ENCODE results near the gene NOS3. TPM values are rescaled to one million over a fixed set of nuclear protein-coding genes. Genes with fewer than 3 reads are reported as not detected.

The NOS3 gene
- total and polyA plus RNA-seq, 4 experiments from 2014 or later, result 4.0 to 14.9 (median 5.6) TPM

GRCh38 chr7:150962290-150962552 is 28.6 kb upstream of the NOS3 start:
- Histone ChIP-seq H3K27me3 (ENCODE audit: insufficient read depth, low read length) (no peaks in the 10 kb centered on the region), H3K4me1 (ENCODE audit: insufficient read depth, low read length) (peaks cover 21% of the 10 kb centered on the region), H3K36me3 (ENCODE audit: insufficient read depth, low read length) (no peaks in the 10 kb centered on the region), H3K4me3 (ENCODE audit: low read length in 2 of 2) (no peak overlapping the region), H3K9me3 (ENCODE audit: control insufficient read depth in 1 of 2, low read length in 2 of 2) (no peaks in the 10 kb centered on the region), H3K27ac (ENCODE audit: low read depth, low read length) (no peak overlapping the region)
- H3K27ac Mint-ChIP-seq, result no peak overlapping the region
- intact Hi-C loops (cut with micrococcal nuclease), result no loop called here
- H3K4me3 Mint-ChIP-seq, result no peak overlapping the region
- H3K9me3 Mint-ChIP-seq, result no peaks in the 10 kb centered on the region
- DNase-seq, result no peak
- H3K4me1 Mint-ChIP-seq, result peaks cover 7 to 20% (median 12%) of the 10 kb centered on the region in 4 donors
- H3K36me3 Mint-ChIP-seq, result no peaks in the 10 kb centered on the region
- ChIA-PET POLR2A (ENCODE audit: partially characterized antibody) (interaction anchor here (0.7 to 1.9 kb wide), 4 partner anchors 12 to 56 kb away, joined by 4 to 10 read pairs (median 8); no protein-coding TSS in a partner anchor), CTCF (ENCODE audit: partially characterized antibody) (interaction anchor here (1.1 to 5.6 kb wide), 22 partner anchors 8 to 265 kb away, joined by 3 to 86 read pairs (median 10); partner anchors contain the start of genes ABCB8, ABCF2 and NOS3)
- H3K27me3 Mint-ChIP-seq, result peaks cover 15 to 16% of the 10 kb centered on the region in 2 donors

DNA sequence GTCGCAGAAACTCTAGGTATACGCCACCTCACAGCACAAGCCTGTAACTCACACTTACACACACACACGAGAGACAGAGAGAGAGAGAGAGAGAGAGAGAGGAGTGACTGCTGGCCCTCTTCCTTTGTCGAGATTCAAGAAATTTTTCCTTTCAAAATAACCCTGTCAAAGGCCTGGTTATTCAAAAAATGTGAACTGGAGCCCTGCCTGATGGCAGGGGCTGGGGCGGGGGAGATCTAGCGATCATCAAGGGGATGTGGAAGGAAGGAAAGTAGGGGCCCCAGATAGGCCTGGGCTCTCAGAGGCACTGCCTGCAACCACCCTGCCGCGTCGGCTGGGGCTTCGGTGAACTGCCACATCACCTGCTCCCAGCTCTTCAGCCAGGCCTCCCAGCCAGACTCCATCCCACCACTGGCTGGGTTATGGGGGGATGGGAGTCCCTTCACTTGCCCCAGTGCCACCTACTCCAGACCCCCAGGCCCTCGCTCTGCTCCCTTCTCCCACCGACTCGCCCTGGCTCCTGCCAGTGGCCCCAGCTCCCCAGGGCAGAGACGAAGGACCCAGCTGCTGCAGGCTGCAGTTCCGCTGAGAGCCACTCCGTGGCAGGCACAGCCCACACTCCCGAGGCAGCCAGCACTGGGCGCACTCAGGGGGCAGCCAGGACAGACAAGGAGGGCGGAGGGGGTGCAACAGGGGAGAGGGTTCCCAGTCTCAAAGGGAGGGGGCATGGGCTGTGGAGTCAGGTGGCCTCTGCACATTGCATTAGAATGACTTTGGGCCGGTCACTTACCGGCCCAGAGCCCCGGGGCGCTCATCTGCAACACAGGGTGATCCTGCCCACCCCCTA is 28.0 kb upstream of the NOS3 start:
- Mint-ChIP-seq H3K9me3 (no peaks in the 10 kb centered on the region), H3K27me3 (peaks cover 12 to 13% of the 10 kb centered on the region in 2 donors), H3K4me1 (peaks cover 6 to 15% (median 9%) of the 10 kb centered on the region in 4 donors), H3K27ac (no peak overlapping the region), H3K36me3 (no peaks in the 10 kb centered on the region), H3K4me3 (no peak overlapping the region)
- H3K27ac ChIP-seq (ENCODE audit: low read depth, low read length), result no peak overlapping the region
- no peaks in the 10 kb centered on the region for H3K36me3 ChIP-seq (ENCODE audit: insufficient read depth, low read length)
- H3K27me3 ChIP-seq (ENCODE audit: insufficient read depth, low read length), result no peaks in the 10 kb centered on the region
- intact Hi-C loops (cut with micrococcal nuclease), result loop anchor here (1.0 kb wide), 3 partner anchors 24 to 149 kb away; no protein-coding TSS in a partner anchor
- CTCF ChIA-PET (ENCODE audit: partially characterized antibody), result interaction anchor here (0.7 to 5.6 kb wide), 27 partner anchors 9 to 264 kb away, joined by 3 to 86 read pairs (median 8); partner anchors contain the start of genes ABCB8, ABCF2 and NOS3
- no peak overlapping the region for H3K4me3 ChIP-seq (ENCODE audit: low read length in 2 of 2)
- POLR2A ChIA-PET (ENCODE audit: partially characterized antibody), result interaction anchor here (0.6 to 1.9 kb wide), 7 partner anchors 11 to 55 kb away, joined by 3 to 10 read pairs (median 5); no protein-coding TSS in a partner anchor
- peak in 4 of 5 donors; percentile 58 to 63 (median 62) for DNase-seq
- H3K9me3 ChIP-seq (ENCODE audit: control insufficient read depth in 1 of 2, low read length in 2 of 2), result no peaks in the 10 kb centered on the region
- peaks cover 21% of the 10 kb centered on the region for H3K4me1 ChIP-seq (ENCODE audit: insufficient read depth, low read length)

DNA sequence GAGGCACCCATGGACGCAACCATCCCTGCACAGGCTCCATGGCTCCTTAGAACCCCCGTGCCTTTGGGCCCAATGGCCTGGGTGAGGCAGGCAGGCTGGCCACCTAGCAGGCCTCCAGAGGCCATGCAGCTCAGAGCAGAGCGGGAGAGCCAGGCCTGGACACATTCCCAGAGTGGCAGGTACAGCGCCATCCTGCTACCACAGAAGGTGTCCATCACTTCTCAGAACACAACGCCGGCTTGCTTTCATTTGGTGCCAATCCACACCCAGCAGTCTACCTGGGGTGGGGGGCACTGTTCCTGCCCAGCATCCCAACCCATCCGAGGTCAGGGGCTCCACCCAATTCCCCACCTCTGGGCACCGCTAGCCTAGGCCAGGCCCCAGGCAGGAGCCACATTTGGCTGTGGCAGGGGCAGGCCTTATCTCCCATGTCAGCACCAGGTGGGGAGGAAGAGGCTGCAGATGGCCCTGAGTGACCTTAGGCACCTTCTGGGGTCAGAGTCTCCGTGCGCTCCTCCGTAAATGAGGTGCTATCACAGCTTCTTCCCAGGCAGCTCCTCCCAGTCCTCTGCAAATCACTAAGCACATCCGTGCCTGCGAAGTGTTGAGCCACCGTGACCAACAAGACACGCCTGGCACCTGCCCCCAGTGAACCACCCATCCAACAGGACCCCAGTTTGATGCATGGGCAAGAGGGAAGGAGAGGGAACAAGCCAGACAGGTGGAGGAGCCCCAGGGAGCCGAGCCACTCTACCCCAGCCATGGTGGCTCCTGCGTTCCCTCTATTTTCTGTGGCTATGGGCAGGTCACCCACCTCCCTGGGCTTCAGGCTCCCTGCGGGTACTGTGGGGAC is 26.9 kb upstream of the NOS3 start:
- intact Hi-C loops (cut with micrococcal nuclease), result loop anchor here (1.0 kb wide), 3 partner anchors 22 to 147 kb away; no protein-coding TSS in a partner anchor
- H3K9me3 ChIP-seq (ENCODE audit: control insufficient read depth in 1 of 2, low read length in 2 of 2), result no peaks in the 10 kb centered on the region
- Mint-ChIP-seq H3K27me3 (peaks cover 6 to 7% of the 10 kb centered on the region in 2 donors), H3K36me3 (no peaks in the 10 kb centered on the region), H3K27ac (peak overlapping the region in 1 of 7 donors; percentile 60), H3K9me3 (no peaks in the 10 kb centered on the region), H3K4me3 (no peak overlapping the region), H3K4me1 (peaks cover 6 to 15% (median 9%) of the 10 kb centered on the region in 4 donors)
- ChIA-PET POLR2A (ENCODE audit: partially characterized antibody) (interaction anchor here (1.0 to 1.8 kb wide), 4 partner anchors 10 to 54 kb away, joined by 4 to 10 read pairs (median 8); no protein-coding TSS in a partner anchor), CTCF (ENCODE audit: partially characterized antibody) (interaction anchor here (0.6 to 5.6 kb wide), 25 partner anchors 10 to 207 kb away, joined by 3 to 86 read pairs (median 7); partner anchors contain the start of genes ABCB8 and NOS3)
- H3K27ac ChIP-seq (ENCODE audit: low read depth, low read length), result no peak overlapping the region
- DNase-seq, result no peak
- H3K27me3 ChIP-seq (ENCODE audit: insufficient read depth, low read length), result no peaks in the 10 kb centered on the region
- H3K36me3 ChIP-seq (ENCODE audit: insufficient read depth, low read length), result no peaks in the 10 kb centered on the region
- H3K4me1 ChIP-seq (ENCODE audit: insufficient read depth, low read length), result peaks cover 21% of the 10 kb centered on the region
- H3K4me3 ChIP-seq (ENCODE audit: low read length in 2 of 2), result no peak overlapping the region

DNA sequence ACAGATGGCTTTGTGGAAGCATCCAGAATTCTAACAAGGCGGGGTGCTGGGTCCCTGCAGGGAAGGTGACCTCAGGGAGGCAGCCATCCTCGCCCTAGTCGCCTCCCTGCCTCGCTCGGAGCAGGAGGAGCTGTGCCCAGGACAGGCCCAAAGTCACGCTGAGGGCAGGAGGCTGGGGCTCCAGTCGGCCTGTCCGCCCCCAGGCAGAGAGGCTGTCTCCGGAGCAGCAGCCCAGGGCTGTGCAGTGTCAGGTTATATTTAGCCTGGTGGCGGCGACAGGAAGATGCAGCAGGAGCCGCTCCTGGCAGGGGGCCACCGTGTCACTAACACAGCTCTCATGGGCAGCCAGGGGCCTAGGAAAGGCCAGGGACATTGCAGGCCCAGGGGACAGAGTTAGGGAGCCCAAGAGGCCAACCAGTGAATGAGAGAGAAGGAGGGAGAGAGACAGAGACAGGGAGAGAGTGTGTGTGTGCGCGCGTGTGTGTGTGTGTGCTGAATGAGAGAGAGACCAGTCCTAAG is 26.2 kb upstream of the NOS3 start:
- H3K36me3 ChIP-seq (ENCODE audit: insufficient read depth, low read length), result no peaks in the 10 kb centered on the region
- ChIA-PET POLR2A (ENCODE audit: partially characterized antibody) (no interaction called here), CTCF (ENCODE audit: partially characterized antibody) (interaction anchor here (0.6 to 5.1 kb wide), 11 partner anchors 16 to 159 kb away, joined by 3 to 86 read pairs (median 5); no protein-coding TSS in a partner anchor)
- DNase-seq, result no peak
- no peak overlapping the region for H3K27ac Mint-ChIP-seq
- intact Hi-C loops (cut with micrococcal nuclease), result no loop called here
- peaks cover 16% of the 10 kb centered on the region for H3K4me1 ChIP-seq (ENCODE audit: insufficient read depth, low read length)
- no peaks in the 10 kb centered on the region for H3K36me3 Mint-ChIP-seq
- H3K9me3 ChIP-seq (ENCODE audit: control insufficient read depth in 1 of 2, low read length in 2 of 2), result no peaks in the 10 kb centered on the region
- H3K4me3 Mint-ChIP-seq, result no peak overlapping the region
- no peak overlapping the region for H3K27ac ChIP-seq (ENCODE audit: low read depth, low read length)
- H3K27me3 ChIP-seq (ENCODE audit: insufficient read depth, low read length), result no peaks in the 10 kb centered on the region
- H3K9me3 Mint-ChIP-seq, result no peaks in the 10 kb centered on the region
- peaks cover 6 to 13% (median 8%) of the 10 kb centered on the region in 4 donors for H3K4me1 Mint-ChIP-seq
- peaks cover 3% of the 10 kb centered on the region in 2 donors for H3K27me3 Mint-ChIP-seq
- H3K4me3 ChIP-seq (ENCODE audit: low read length in 2 of 2), result no peak overlapping the region

DNA sequence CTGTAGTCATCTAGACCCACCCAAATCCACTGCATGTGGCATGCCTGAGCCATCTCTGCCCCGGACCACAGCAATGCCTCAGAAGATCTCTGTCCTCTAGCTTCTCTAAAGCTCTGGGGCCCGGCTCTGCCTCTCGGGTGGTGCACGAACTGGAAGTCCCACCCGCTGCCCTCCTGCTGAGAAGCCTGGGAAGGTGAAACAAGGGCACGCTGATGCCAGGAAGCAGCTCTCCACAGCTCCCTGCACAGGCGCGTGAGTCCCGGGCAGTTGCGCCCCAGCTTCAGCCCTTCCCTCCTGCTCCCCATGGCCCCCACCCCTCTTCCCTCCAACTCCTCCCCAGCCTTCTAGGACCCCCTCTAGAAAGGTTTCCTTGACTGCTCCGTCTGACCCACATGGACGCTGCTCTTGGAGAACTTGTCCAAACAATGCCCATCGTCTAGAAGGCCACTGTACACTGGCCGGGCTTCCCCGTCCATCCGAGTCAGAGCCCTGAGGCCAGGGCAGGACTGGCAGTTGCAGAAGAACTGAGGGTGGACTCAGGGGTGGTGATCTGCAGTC is 25.5 kb upstream of the NOS3 start:
- Histone ChIP-seq H3K27me3 (ENCODE audit: insufficient read depth, low read length) (no peaks in the 10 kb centered on the region), H3K36me3 (ENCODE audit: insufficient read depth, low read length) (no peaks in the 10 kb centered on the region), H3K4me3 (ENCODE audit: low read length in 2 of 2) (no peak overlapping the region), H3K4me1 (ENCODE audit: insufficient read depth, low read length) (peaks cover 12% of the 10 kb centered on the region), H3K27ac (ENCODE audit: low read depth, low read length) (no peak overlapping the region), H3K9me3 (ENCODE audit: control insufficient read depth in 1 of 2, low read length in 2 of 2) (no peaks in the 10 kb centered on the region)
- Mint-ChIP-seq H3K4me1 (peaks cover 5 to 9% (median 6%) of the 10 kb centered on the region in 4 donors), H3K36me3 (no peaks in the 10 kb centered on the region), H3K4me3 (no peak overlapping the region), H3K27me3 (no peaks in the 10 kb centered on the region), H3K9me3 (no peaks in the 10 kb centered on the region), H3K27ac (no peak overlapping the region)
- no peak for DNase-seq
- intact Hi-C loops (cut with micrococcal nuclease), result no loop called here
- ChIA-PET POLR2A (ENCODE audit: partially characterized antibody) (no interaction called here), CTCF (ENCODE audit: partially characterized antibody) (interaction anchor here (0.5 to 5.1 kb wide), 10 partner anchors 20 to 146 kb away, joined by 3 to 86 read pairs (median 4); no protein-coding TSS in a partner anchor)

GRCh38 chr7:150966002-150966401 is 24.8 kb upstream of the NOS3 start:
- intact Hi-C loops (cut with micrococcal nuclease), result no loop called here
- H3K9me3 Mint-ChIP-seq, result no peaks in the 10 kb centered on the region
- Histone ChIP-seq H3K27ac (ENCODE audit: low read depth, low read length) (no peak overlapping the region), H3K27me3 (ENCODE audit: insufficient read depth, low read length) (no peaks in the 10 kb centered on the region), H3K9me3 (ENCODE audit: control insufficient read depth in 1 of 2, low read length in 2 of 2) (no peaks in the 10 kb centered on the region), H3K4me1 (ENCODE audit: insufficient read depth, low read length) (peaks cover 12% of the 10 kb centered on the region), H3K36me3 (ENCODE audit: insufficient read depth, low read length) (no peaks in the 10 kb centered on the region), H3K4me3 (ENCODE audit: low read length in 2 of 2) (no peak overlapping the region)
- no peak overlapping the region for H3K4me3 Mint-ChIP-seq
- H3K36me3 Mint-ChIP-seq, result no peaks in the 10 kb centered on the region
- no peak for DNase-seq
- ChIA-PET CTCF (ENCODE audit: partially characterized antibody) (interaction anchor here (0.5 to 5.1 kb wide), 8 partner anchors 20 to 145 kb away, joined by 3 to 86 read pairs (median 4); no protein-coding TSS in a partner anchor), POLR2A (ENCODE audit: partially characterized antibody) (no interaction called here)
- no peaks in the 10 kb centered on the region for H3K27me3 Mint-ChIP-seq
- peaks cover 5 to 9% (median 6%) of the 10 kb centered on the region in 4 donors for H3K4me1 Mint-ChIP-seq
- H3K27ac Mint-ChIP-seq, result no peak overlapping the region

Data from CD4-positive, alpha-beta memory T cell (primary cell).